K562 (cell line): Measurements from ENCODE around the gene OPCML. TPM values are rescaled to one million over a fixed set of nuclear protein-coding genes. Genes with fewer than 3 reads are reported as not detected.

Experiments used
- ATAC-seq: fragments of 200-7000 bp; cut with Tn5 transposase; 3 replicates; pipeline ENCODE4 v1.9.1; 2020; ENCODE audit warnings: moderate library complexity
- BruUV-seq: library from RNA; stranded (reverse); fragments of 400-500 nt; replicated peaks from 2 replicates; lab custom pipeline; 2021; lab: Mats Ljungman, UMichigan
- CTCF ChIA-PET: fragments of 300-600 bp; formaldehyde crosslinking; extraction: SDS; loops from one replicate; lab custom pipeline; 2021; ENCODE audit warnings: low intra/inter-chr PET ratio; lab: Yijun Ruan, JAX
- POLR2A ChIA-PET: fragments of 300-600, 350-650 bp; sonication (Branson Sonifier 250); formaldehyde crosslinking; extraction: SDS; loops from one replicate; lab custom pipeline; 2021; ENCODE audit warnings: antibody characterized with exemption, inconsistent platforms; lab: Yijun Ruan, JAX
- DNase-seq, 4 experiments: peaks; one replicate each; pipeline versions ENCODE4 v3.0.0 to v3.0.0-alpha.2; 2011 to 2018; ENCODE audit warnings: low spot score in 3 of 4, mixed read lengths in 3 of 4; ENCODE audit errors: extremely low read depth in 1 of 4
- FAIRE-seq: peaks from 2 replicates; lab custom pipeline; 2011; peaks lifted over from hg19 to GRCh38; lab: Jason Lieb, UNC
- H2AFZ ChIP-seq: 2 replicates; pipeline ENCODE4 v1.6.0; 2011; ENCODE audit warnings: low read depth, low read length, control low read depth, inconsistent platforms
- H3K27ac ChIP-seq: fragments of 200-600 bp; 3 replicates; pipeline ENCODE4 v1.8.0; 2011; ENCODE audit warnings: low read depth, mild to moderate bottlenecking, control low read depth, inconsistent platforms, low read length, moderate library complexity, mixed read lengths; ENCODE audit errors: extremely low read depth
- H3K27me3 ChIP-seq, 2 experiments: fragments of 300-600 bp in 1 of 2; 2 replicates in 1 of 2; 3 replicates in 1 of 2; pipeline versions ENCODE4 v1.6.0 to v1.8.0; 2011; ENCODE audit warnings: inconsistent platforms in 2 of 2, low read length in 2 of 2, mild to moderate bottlenecking in 1 of 2, mixed read lengths in 1 of 2, moderate library complexity in 1 of 2; ENCODE audit not compliant: control insufficient read depth in 2 of 2, insufficient read depth in 2 of 2
- H3K36me3 ChIP-seq: fragments of 300-600 bp; 3 replicates; pipeline ENCODE4 v1.8.0; 2011; ENCODE audit warnings: mild to moderate bottlenecking, low read length, inconsistent platforms; ENCODE audit not compliant: control insufficient read depth, insufficient read depth
- H3K4me1 ChIP-seq, 2 experiments: fragments of 200-600 bp in 1 of 2; replicated peaks in 1 of 2; 2 replicates in 1 of 2; 3 replicates in 1 of 2; pipeline versions ENCODE4 v1.5.1 to v1.8.0; 2011; ENCODE audit warnings: inconsistent platforms in 2 of 2, low read length in 2 of 2, mild to moderate bottlenecking in 1 of 2, mixed read lengths in 1 of 2, moderate library complexity in 1 of 2; ENCODE audit not compliant: control insufficient read depth in 2 of 2, insufficient read depth in 2 of 2
- H3K4me2 ChIP-seq: 2 replicates; pipeline ENCODE4 v1.6.1; 2011; ENCODE audit warnings: low read length, control low read depth, inconsistent platforms, mixed read lengths; ENCODE audit not compliant: insufficient read depth
- H3K4me3 ChIP-seq: fragments of 200-600 bp; sonication (generic), shearing (Covaris generic); 2 replicates; pipeline ENCODE4 v1.5.1; 2016; ENCODE audit warnings: control low read depth, inconsistent platforms
- H3K79me2 ChIP-seq: fragments of 200-600 bp; 3 replicates; pipeline ENCODE4 v1.8.0; 2011; ENCODE audit warnings: low read length, inconsistent platforms; ENCODE audit not compliant: control insufficient read depth, insufficient read depth
- H3K9ac ChIP-seq, 2 experiments: 2 replicates each; pipeline versions ENCODE4 v1.6.0 to v1.6.1; 2011; ENCODE audit warnings: low read depth in 2 of 2, low read length in 2 of 2, control low read depth in 1 of 2, inconsistent platforms in 1 of 2, mild to moderate bottlenecking in 1 of 2, mixed read lengths in 1 of 2; ENCODE audit not compliant: insufficient read depth in 1 of 2
- H3K9me1 ChIP-seq: one replicate; pipeline ENCODE4 v1.6.0; 2011; ENCODE audit warnings: inconsistent platforms, mild to moderate bottlenecking, low read length, moderate library complexity; ENCODE audit not compliant: control insufficient read depth, insufficient read depth
- H3K9me3 ChIP-seq: replicated peaks from 2 replicates; pipeline ENCODE4 v1.5.1; 2011; ENCODE audit warnings: low read depth, low read length, inconsistent platforms; ENCODE audit not compliant: control insufficient read depth, insufficient read depth
- H4K20me1 ChIP-seq: replicated peaks from 2 replicates; pipeline ENCODE4 v1.6.1; 2011; ENCODE audit warnings: low read length, inconsistent platforms, mixed read lengths; ENCODE audit not compliant: control insufficient read depth, insufficient read depth
- KLF16 ChIP-seq: IDR thresholded peaks from 2 replicates; pipeline ENCODE4 v1.6.1; 2016; ENCODE audit warnings: antibody characterized with exemption
- MEF2A ChIP-seq: IDR thresholded peaks from 2 replicates; pipeline ENCODE4 v1.6.1; 2011; ENCODE audit warnings: low read depth, mild to moderate bottlenecking, low read length, moderate library complexity; ENCODE audit not compliant: control insufficient read depth
- RBM25 ChIP-seq: fragments of 200-400 bp; formaldehyde crosslinking; IDR thresholded peaks from 2 replicates; pipeline ENCODE4 v1.6.1; 2018; ENCODE audit warnings: low read length, low read depth, moderate library complexity; ENCODE audit not compliant: severe bottlenecking
- RNF219 ChIP-seq: fragments of 250-450 bp; sonication (Bioruptor Pico); IDR thresholded peaks from 2 replicates; pipeline ENCODE4 v1.5.0; 2022; ENCODE audit warnings: mild to moderate bottlenecking
- SETDB1 ChIP-seq: IDR thresholded peaks from one replicate; pipeline ENCODE4 v1.6.1; 2012; ENCODE audit warnings: low read length, control low read depth, inconsistent platforms
- ZBTB43 ChIP-seq: sonication (generic); formaldehyde crosslinking; IDR thresholded peaks from 2 replicates; pipeline ENCODE4 v1.8.0; 2023; ENCODE audit warnings: mild to moderate bottlenecking, missing genetic modification reagents
- ZFP1 ChIP-seq: fragments of 450-650 bp; formaldehyde crosslinking; IDR thresholded peaks from 2 replicates; pipeline ENCODE4 v1.4.0; 2020; ENCODE audit warnings: mild to moderate bottlenecking, mixed read lengths
- ZNF398 ChIP-seq: fragments of 250-450 bp; sonication (Bioruptor Pico); IDR thresholded peaks from 2 replicates; pipeline ENCODE4 v1.8.0; 2021; ENCODE audit warnings: moderate library complexity, mild to moderate bottlenecking, inconsistent platforms
- ZNF408 ChIP-seq: fragments of 250-450 bp; sonication (Bioruptor Pico); IDR thresholded peaks from 2 replicates; pipeline ENCODE4 v1.4.0; 2020; ENCODE audit warnings: low read depth, mild to moderate bottlenecking, moderate library complexity
- ZNF77 ChIP-seq: fragments of 250-450 bp; sonication (Bioruptor Pico); IDR thresholded peaks from 2 replicates; pipeline ENCODE4 v1.5.0; 2020
- WGBS: fragments of 100-300 bp; shearing (Covaris generic); methylation state at CpG from one replicate; pipeline ENCODE4 v1.1.6; 2016; ENCODE audit warnings: low coverage, mixed read lengths; ENCODE audit not compliant: insufficient coverage; ENCODE audit errors: missing lambda C conversion rate; 5-methylcytosine and 5-hydroxymethylcytosine counted together
- in situ Hi-C: fragments of 300-500 bp; cut with MboI; formaldehyde crosslinking; loops from 4 replicates; pipeline ENCODE4 v1.15.0; 2018; ENCODE audit warnings: inconsistent platforms, mixed read lengths
- intact Hi-C: fragments of 100-400 bp; cut with micrococcal nuclease; formaldehyde crosslinking; loops from 2 replicates; pipeline ENCODE4 v1.14.2; 2022
- polyA plus RNA-seq, 8 experiments: library from polyadenylated mRNA; depleted of rRNA in 4 of 8; stranded (reverse) in 5 of 8; unstranded in 3 of 8; fragments of >200 nt; fragmentation: Nextera tagmentation in 2 of 8; fragmentation: Illumina TruSeq in 1 of 8; extraction: Ambion mirVana in 2 of 8; extraction: Trizol in 1 of 8; gene quantifications; 2 replicates each; pipeline versions ENCODE4 v1.2.1 to v1.2.3, GENCODE V29; 2011 to 2014; ENCODE audit warnings: inconsistent platforms in 1 of 8, missing spikeins in 1 of 8
- total RNA-seq, 7 experiments: library from RNA; depleted of rRNA in 6 of 7; stranded (reverse); fragments of >200 nt in 6 of 7; fragmentation: Illumina TruSeq in 2 of 7; extraction: Trizol in 2 of 7; gene quantifications; 2 replicates each; pipeline versions ENCODE4 v1.2.1 to v1.2.3, GENCODE V29; 2011 to 2021; ENCODE audit warnings: low replicate concordance in 1 of 7

The OPCML gene
- total and polyA plus RNA-seq, 9 of the 15 experiments (the other 6 are each of a cell fraction or from before 2014, with no cell fraction given): not detected

- TF ChIP-seq ZNF408 (no peak), ZBTB43 (CRISPR knock-in tag) (no peak)
Observed at GRCh38 chr11:133408936-133409335, 123.4 kb downstream of the OPCML start (continued).

- Histone ChIP-seq H3K9me1 (no peaks in the 10 kb centered on the region), H3K4me2 (no peak overlapping the region), H3K9me3 (no peaks in the 10 kb centered on the region; the same call in 1 of the 2 replicates), H3K4me3 (no peak overlapping the region), H3K27ac (no peak overlapping the region), H4K20me1 (no peaks in the 10 kb centered on the region), H2AFZ (no peak overlapping the region), H3K9ac (no peak overlapping the region), H3K27me3 (no peaks in the 10 kb centered on the region), H3K4me1 (no peaks in the 10 kb centered on the region), H3K36me3 (no peaks in the 10 kb centered on the region), H3K79me2 (no peaks in the 10 kb centered on the region)
- CTCF ChIA-PET: no interaction called here
- intact Hi-C loops (no loop called here), in situ Hi-C loops (no loop called here)
- no peak for TF ChIP-seq ZNF77 (CRISPR knock-in tag)
- POLR2A ChIA-PET: no interaction called here
- DNase-seq: no peak
- WGBS: 0% methylated on average over 3 of the region's 3 CpGs
- no peak for FAIRE-seq
- BruUV-seq: no TSS peak
- ATAC-seq: no peak
Observed at GRCh38 chr11:133408402-133408801, 123.9 kb downstream of the OPCML start.

GRCh38 chr11:133406489-133406888 is 125.8 kb downstream of the OPCML start:
- intact Hi-C loops: no loop called here
- no peaks in the 10 kb centered on the region for H3K79me2 ChIP-seq
- no peaks in the 10 kb centered on the region for H3K27me3 ChIP-seq
- no peak overlapping the region for H3K9ac ChIP-seq
- no peak overlapping the region for H3K4me3 ChIP-seq
- no peaks in the 10 kb centered on the region for H3K36me3 ChIP-seq
- no peak overlapping the region for H3K4me2 ChIP-seq
- CTCF ChIA-PET: no interaction called here
- H3K27ac ChIP-seq: no peak overlapping the region
- no peak for DNase-seq
- H3K4me1 ChIP-seq: no peaks in the 10 kb centered on the region
- in situ Hi-C loops: no loop called here
- FAIRE-seq: no peak
- no TSS peak for BruUV-seq
- no peaks in the 10 kb centered on the region; the same call in 1 of the 2 replicates for H3K9me3 ChIP-seq
- H2AFZ ChIP-seq: no peak overlapping the region
- no peaks in the 10 kb centered on the region for H3K9me1 ChIP-seq
- 0% methylated on average over 4 of the region's 4 CpGs for WGBS
- no peak for ATAC-seq
- POLR2A ChIA-PET: no interaction called here
- H4K20me1 ChIP-seq: no peaks in the 10 kb centered on the region
- TF ChIP-seq SETDB1 (no peak), RBM25 (no peak), KLF16 (no peak), MEF2A (no peak), RNF219 (CRISPR knock-in tag) (no peak), ZNF398 (no peak), ZFP1 (CRISPR knock-in tag) (no peak)
